ENCODE results near the gene CMPK1.
"Not testable (repeated sequence)": the region's sequence is repeated elsewhere in the genome, so short reads cannot be mapped to it uniquely, and the experiment has no call there.

Gene CMPK1

GRCh38 chr1:47317841-47318240 lies 15.7 kb upstream of the CMPK1 start:
- TF ChIP-seq, protein P1, sequence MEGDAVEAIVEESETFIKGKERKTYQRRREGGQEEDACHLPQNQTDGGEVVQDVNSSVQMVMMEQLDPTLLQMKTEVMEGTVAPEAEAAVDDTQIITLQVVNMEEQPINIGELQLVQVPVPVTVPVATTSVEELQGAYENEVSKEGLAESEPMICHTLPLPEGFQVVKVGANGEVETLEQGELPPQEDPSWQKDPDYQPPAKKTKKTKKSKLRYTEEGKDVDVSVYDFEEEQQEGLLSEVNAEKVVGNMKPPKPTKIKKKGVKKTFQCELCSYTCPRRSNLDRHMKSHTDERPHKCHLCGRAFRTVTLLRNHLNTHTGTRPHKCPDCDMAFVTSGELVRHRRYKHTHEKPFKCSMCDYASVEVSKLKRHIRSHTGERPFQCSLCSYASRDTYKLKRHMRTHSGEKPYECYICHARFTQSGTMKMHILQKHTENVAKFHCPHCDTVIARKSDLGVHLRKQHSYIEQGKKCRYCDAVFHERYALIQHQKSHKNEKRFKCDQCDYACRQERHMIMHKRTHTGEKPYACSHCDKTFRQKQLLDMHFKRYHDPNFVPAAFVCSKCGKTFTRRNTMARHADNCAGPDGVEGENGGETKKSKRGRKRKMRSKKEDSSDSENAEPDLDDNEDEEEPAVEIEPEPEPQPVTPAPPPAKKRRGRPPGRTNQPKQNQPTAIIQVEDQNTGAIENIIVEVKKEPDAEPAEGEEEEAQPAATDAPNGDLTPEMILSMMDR (IDR thresholded peaks at IDR 0.05; ENCODE audit: insufficient read depth, missing control alignments) = no peak
- no peak for DNase-seq (ENCODE audit: insufficient read length, low spot score)
- no peak for FAIRE-seq

DNA sequence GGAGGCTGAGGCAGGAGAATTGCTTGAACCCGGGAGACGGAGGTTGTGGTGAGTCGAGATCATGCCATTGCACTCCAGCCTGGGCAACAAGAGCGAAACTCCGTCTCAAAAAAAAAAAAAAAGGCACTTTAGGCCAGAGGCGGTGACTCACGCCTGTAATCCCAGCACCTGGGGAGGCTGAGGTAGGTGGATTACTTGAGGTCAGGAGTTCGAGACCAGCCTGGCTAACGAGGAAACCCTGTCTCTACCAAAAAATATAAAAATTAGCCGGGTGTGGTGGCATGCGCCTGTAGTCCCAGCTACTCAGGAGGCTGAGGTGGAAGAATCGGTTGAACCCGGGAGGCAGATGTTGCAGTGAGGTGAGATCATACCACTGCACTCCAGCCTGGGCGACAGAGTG lies 13.6 kb upstream of the CMPK1 start:
- not testable (repeated sequence) for FAIRE-seq; DNase-seq (ENCODE audit: insufficient read length, low spot score)

DNA sequence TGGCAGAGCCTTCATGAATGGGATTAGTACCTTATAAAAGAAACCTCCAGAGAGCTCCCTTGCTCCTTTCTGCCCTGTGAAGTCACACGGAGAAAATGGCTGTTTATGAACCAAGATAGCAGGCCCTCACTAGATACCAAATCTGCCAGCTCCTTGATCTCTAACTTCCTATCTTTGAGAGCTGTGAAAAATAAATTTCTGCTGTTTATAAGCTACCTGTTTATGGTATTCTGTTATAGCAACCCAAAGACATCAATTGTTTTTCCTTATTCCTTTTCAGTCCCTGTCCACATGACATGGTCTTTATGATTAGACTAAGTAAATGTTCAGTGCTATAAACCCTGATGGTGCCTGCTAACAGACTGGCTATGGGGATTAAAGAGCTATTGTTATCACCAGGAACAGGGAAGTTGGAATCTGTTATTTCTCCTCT lies 10.0 kb upstream of the CMPK1 start:
- TF ChIP-seq, protein P1 (IDR thresholded peaks at IDR 0.05; ENCODE audit: insufficient read depth, missing control alignments) = no peak
- FAIRE-seq (no peak), DNase-seq (ENCODE audit: insufficient read length, low spot score) (no peak)

DNA sequence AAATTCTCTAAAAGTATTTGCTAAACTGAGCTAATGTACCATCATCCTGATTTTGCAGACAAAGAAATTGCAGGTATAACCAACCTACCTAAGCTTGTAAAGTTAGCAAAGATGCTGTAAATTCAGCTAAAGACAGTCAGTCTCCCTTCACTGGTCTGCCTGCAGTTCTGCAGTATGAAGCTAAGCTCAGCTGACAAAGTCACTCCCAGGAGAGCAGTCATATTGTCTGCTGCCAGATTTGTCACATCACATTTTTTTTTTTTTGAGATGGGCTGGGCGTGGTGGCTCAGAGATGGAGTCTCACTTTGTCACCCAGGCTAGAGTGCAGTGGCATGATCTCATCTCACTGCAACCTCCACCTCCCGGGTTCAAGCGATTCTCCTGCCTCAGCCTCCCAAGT lies 8.9 kb upstream of the CMPK1 start:
- TF ChIP-seq, protein P1 (IDR thresholded peaks at IDR 0.05; ENCODE audit: insufficient read depth, missing control alignments) = no peak
- DNase-seq (ENCODE audit: insufficient read length, low spot score) (no peak), FAIRE-seq (no peak)

- no peak for DNase-seq (ENCODE audit: insufficient read length, low spot score)
- TF ChIP-seq, protein P1 (IDR thresholded peaks at IDR 0.05; ENCODE audit: insufficient read depth, missing control alignments) = no peak
- FAIRE-seq = no peak
Observed at GRCh38 chr1:47325528-47325927, 8.1 kb upstream of the CMPK1 start.

DNA sequence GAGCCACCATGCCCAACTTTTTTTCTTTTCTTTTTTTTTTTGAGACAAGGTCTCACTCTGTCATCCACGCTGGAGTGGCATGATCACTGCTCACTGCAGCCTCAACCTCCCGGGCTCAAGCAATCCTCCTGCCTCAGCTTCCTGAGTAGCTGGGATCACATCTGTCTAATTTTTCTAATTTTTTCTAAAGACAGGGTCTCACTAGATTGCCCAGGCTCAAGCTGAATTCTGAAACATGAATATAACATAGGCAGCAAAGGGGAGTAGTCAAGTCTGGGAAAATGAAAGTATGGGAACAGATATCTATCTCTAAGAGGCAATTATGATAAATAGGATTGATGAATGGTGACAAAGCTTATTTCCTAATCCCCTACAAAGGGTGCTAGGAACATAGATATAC lies 7.3 kb upstream of the CMPK1 start:
- TF ChIP-seq, protein P1 (IDR thresholded peaks at IDR 0.05; ENCODE audit: insufficient read depth, missing control alignments) = no peak
- DNase-seq (ENCODE audit: insufficient read length, low spot score) (no peak), FAIRE-seq (no peak)

- TF ChIP-seq, protein P1 (IDR thresholded peaks at IDR 0.05; ENCODE audit: insufficient read depth, missing control alignments) = no peak
- FAIRE-seq = no peak
- no peak for DNase-seq (ENCODE audit: insufficient read length, low spot score)
Observed at GRCh38 chr1:47328992-47329391, 4.6 kb upstream of the CMPK1 start.

DNA sequence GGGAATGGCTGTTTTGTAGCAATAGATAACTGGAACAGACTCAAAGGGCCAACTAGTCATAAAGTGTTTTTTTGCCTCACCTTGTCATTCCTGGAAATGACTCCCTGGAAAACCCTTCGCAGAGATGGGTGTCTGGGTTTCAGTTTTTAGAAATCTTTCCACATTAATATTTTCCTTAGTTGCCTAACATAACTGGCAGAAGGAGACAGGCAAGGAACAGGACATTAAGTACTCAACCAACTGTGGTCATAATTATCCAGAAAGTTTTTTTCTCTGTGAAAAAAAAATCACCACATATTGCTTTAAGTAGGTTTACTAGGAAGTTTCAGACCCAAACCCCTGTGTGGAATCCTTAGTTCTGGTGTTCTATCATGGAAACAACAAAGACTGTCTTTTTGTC lies 3.4 kb upstream of the CMPK1 start:
- DNase-seq (ENCODE audit: insufficient read length, low spot score) (no peak), FAIRE-seq (no peak)
- TF ChIP-seq, protein P1 (IDR thresholded peaks at IDR 0.05; ENCODE audit: insufficient read depth, missing control alignments) = no peak

Data from D721Med (cell line).